AG04450 (cell line): ENCODE measurements around the gene BANP. TPM values are rescaled to one million over a fixed set of nuclear protein-coding genes. Genes with fewer than 3 reads are reported as not detected.
A peak's percentile ranks its signal among the peaks of the same experiment; 100 is the strongest.

ENCODE experiments used
- CTCF ChIA-PET: fragments of 300-600, 350-600 bp; formaldehyde crosslinking; extraction: SDS; loops from one replicate; lab custom pipeline; 2022; ENCODE audit warnings: antibody characterized with exemption, inconsistent platforms; lab: Charles Lee
- POLR2A ChIA-PET: fragments of 350-600 bp; formaldehyde crosslinking; extraction: SDS; loops from one replicate; lab custom pipeline; 2021; ENCODE audit warnings: antibody characterized with exemption, inconsistent platforms; lab: Yijun Ruan, JAX
- DNase-seq: peaks from one replicate; pipeline ENCODE4 v3.0.0-alpha.2; 2011; ENCODE audit warnings: low read depth, low spot score
- H3K27ac ChIP-seq: one replicate; pipeline ENCODE4 v1.5.1; 2012; ENCODE audit warnings: low read depth, low read length, control low read depth
- H3K27me3 ChIP-seq: one replicate; pipeline ENCODE4 v1.6.0; 2012; ENCODE audit warnings: low read length; ENCODE audit not compliant: control insufficient read depth, insufficient read depth
- H3K4me3 ChIP-seq: 2 replicates; pipeline ENCODE4 v1.5.1; 2011; ENCODE audit warnings: mild to moderate bottlenecking, low read depth, low read length, control low read depth
- H3K9me3 ChIP-seq: 2 replicates; pipeline ENCODE4 v1.5.1; 2012; ENCODE audit warnings: low read length; ENCODE audit not compliant: control insufficient read depth, insufficient read depth
- polyA plus RNA-seq: library from polyadenylated mRNA; depleted of rRNA; stranded (reverse); fragments of >200 nt; gene quantifications from 2 replicates; pipeline ENCODE4 v1.2.3, GENCODE V29; 2011
- TF ChIP-seq, protein P1 (sequence below): IDR thresholded peaks from 2 replicates; pipeline ENCODE4 v1.5.1; 2011; ENCODE audit warnings: low read depth, low read length, control low read depth, inconsistent platforms

Gene BANP
- polyA plus RNA-seq, 1 experiment, result 18.6 TPM

- Histone ChIP-seq H3K9me3 (no peaks in the 10 kb centered on the region; the same call in 1 of the 2 replicates), H3K27me3 (no peaks in the 10 kb centered on the region), H3K27ac (peak overlapping the region; percentile 83), H3K4me3 (no peak overlapping the region)
- CTCF ChIA-PET, result no interaction called here
- no peak for DNase-seq
- POLR2A ChIA-PET, result no interaction called here
- TF ChIP-seq, protein P1, sequence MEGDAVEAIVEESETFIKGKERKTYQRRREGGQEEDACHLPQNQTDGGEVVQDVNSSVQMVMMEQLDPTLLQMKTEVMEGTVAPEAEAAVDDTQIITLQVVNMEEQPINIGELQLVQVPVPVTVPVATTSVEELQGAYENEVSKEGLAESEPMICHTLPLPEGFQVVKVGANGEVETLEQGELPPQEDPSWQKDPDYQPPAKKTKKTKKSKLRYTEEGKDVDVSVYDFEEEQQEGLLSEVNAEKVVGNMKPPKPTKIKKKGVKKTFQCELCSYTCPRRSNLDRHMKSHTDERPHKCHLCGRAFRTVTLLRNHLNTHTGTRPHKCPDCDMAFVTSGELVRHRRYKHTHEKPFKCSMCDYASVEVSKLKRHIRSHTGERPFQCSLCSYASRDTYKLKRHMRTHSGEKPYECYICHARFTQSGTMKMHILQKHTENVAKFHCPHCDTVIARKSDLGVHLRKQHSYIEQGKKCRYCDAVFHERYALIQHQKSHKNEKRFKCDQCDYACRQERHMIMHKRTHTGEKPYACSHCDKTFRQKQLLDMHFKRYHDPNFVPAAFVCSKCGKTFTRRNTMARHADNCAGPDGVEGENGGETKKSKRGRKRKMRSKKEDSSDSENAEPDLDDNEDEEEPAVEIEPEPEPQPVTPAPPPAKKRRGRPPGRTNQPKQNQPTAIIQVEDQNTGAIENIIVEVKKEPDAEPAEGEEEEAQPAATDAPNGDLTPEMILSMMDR, result no peak
These were observed 6.3 kb downstream of the BANP start for GRCh38 chr16:87957296-87958094.

GRCh38 chr16:87958632-87959031 lies 7.4 kb downstream of the BANP start:
- ChIA-PET POLR2A (no interaction called here), CTCF (no interaction called here)
- Histone ChIP-seq H3K27ac (no peak overlapping the region), H3K27me3 (no peaks in the 10 kb centered on the region), H3K4me3 (no peak overlapping the region), H3K9me3 (no peaks in the 10 kb centered on the region; the same call in 1 of the 2 replicates)
- DNase-seq, result no peak
- TF ChIP-seq, protein P1, result no peak

DNA sequence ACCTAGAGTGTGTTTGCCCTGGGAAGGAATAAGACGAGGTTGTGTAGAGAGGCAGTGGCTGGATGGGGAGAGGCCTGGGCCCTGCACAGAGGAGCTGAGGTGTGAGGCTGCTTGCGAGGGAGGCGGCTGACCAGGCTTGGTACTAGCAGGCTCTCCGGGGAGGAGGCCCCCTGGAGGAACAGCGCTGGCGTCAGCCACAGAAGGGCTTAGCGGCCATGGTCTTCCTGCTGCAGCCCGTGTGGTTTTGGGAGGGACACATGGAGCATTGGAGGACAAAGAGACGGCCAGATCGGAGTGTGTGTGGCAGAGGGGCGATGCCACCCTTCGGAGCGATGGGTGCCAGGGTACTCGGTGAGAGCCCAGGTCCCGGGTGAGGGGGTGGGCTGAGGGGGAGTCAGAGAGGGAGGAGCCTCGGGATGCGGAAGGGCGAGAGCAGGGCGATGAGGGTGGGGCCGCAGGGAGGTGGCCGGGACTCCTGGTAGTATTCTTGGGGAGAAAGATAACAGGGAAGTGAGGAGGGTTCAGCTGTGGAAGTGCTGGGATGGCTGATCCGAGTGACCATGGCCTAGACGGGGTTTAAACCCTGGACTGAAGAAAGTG lies 8.3 kb downstream of the BANP start:
- H3K9me3 ChIP-seq, result no peaks in the 10 kb centered on the region; the same call in 1 of the 2 replicates
- H3K27me3 ChIP-seq, result no peaks in the 10 kb centered on the region
- H3K27ac ChIP-seq, result no peak overlapping the region
- DNase-seq, result no peak
- POLR2A ChIA-PET, result no interaction called here
- TF ChIP-seq, protein P1, result no peak
- CTCF ChIA-PET, result no interaction called here
- H3K4me3 ChIP-seq, result no peak overlapping the region

GRCh38 chr16:87960296-87960695 lies 9.1 kb downstream of the BANP start:
- H3K27ac ChIP-seq, result no peak overlapping the region
- POLR2A ChIA-PET, result no interaction called here
- DNase-seq, result no peak

More at GRCh38 chr16:87960296-87960695, 9.1 kb downstream of the BANP start:
- TF ChIP-seq, protein P1, result no peak
- no peak overlapping the region for H3K4me3 ChIP-seq
- CTCF ChIA-PET, result no interaction called here
- no peaks in the 10 kb centered on the region for H3K27me3 ChIP-seq
- no peaks in the 10 kb centered on the region; the same call in 1 of the 2 replicates for H3K9me3 ChIP-seq
